C1 segment of cervical spinal cord (tissue), 14 donors: ENCODE measurements around the gene TAGAP.
A peak's percentile ranks its signal among the peaks of the same experiment; 100 is the strongest.
"Not testable (repeated sequence)": the region's sequence is repeated elsewhere in the genome, so short reads cannot be mapped to it uniquely, and the experiment has no call there.

ENCODE experiments used
- DNase-seq, 14 donors: peaks; one replicate each; lab custom pipeline; 2025; lab: John Stamatoyannopoulos, UW

The TAGAP gene

DNA sequence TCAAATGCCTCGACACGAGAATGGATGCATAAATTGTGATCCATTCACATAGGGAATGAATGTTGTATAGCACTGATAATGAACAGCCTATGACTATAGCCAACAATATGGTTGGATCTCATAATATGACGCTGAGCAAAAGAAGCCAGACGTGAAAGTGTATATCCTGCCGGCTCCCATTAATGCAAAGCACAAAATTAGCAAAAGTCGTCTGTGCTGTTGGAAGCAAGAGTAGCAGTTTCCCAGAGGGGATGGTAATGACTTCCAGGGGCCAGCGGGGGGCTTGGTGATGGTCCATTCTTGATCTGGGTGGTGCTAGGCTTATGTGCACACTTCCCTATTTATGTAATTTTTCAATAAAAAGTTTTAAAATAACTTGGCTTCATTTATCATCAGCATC lies 1.0 kb upstream of the TAGAP start:
- DNase-seq: no peak

DNA sequence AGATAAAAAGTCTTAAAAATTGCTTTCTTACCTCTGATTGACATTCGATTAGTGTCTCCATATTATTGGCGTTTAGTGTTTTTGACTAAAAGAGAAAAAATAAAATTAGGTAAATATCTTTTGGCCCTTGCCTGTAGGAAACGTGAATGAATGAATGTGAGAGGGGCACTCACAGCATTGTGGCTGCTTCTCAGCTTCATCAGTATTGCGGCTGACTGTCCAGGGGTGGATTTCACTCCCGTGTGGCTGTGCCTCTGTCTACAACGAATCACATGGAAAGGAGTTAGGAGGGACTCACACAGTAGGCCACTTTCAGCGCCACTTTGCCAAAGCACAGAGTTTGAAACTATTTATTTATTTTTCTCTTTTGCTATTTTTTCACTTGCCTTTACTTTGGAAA lies 844 bp downstream of the TAGAP start:
- no peak for DNase-seq

DNA sequence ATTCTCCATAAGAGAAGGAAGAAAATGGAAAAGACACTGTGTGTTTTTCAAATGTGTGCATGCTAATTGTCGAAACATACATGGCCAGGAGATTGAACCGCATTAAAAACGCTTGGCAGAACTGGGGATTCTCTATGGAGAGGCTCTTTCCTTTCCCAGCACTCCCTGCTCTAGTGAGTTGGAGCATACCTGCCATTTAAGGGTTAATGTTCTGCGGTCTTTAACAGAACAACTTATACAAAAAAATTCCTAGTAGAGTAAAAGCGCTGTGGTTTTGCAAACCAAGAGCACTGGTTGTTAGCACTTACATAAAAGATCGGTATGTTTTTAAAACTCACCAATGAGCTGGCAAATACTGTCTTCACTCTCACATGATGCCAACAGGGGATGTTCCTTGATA lies 1.5 kb downstream of the TAGAP start:
- no peak for DNase-seq

DNA sequence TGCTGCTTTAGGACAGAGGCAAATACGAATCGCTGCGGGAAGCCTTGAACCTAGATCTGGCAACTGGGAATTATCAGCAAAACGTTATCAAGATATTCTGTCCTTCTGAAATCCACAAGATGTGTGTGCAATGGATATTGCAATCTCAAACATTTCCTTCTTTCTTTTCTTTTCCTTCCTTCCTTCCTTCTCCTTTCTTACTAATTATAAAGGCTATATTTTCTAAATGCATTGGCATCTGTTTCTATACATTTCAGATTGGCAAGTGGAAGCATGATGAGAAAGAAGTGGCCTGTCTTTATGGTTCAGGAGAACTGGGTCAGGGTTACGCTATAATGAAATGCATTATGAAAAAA lies 2.0 kb downstream of the TAGAP start:
- no peak for DNase-seq

DNA sequence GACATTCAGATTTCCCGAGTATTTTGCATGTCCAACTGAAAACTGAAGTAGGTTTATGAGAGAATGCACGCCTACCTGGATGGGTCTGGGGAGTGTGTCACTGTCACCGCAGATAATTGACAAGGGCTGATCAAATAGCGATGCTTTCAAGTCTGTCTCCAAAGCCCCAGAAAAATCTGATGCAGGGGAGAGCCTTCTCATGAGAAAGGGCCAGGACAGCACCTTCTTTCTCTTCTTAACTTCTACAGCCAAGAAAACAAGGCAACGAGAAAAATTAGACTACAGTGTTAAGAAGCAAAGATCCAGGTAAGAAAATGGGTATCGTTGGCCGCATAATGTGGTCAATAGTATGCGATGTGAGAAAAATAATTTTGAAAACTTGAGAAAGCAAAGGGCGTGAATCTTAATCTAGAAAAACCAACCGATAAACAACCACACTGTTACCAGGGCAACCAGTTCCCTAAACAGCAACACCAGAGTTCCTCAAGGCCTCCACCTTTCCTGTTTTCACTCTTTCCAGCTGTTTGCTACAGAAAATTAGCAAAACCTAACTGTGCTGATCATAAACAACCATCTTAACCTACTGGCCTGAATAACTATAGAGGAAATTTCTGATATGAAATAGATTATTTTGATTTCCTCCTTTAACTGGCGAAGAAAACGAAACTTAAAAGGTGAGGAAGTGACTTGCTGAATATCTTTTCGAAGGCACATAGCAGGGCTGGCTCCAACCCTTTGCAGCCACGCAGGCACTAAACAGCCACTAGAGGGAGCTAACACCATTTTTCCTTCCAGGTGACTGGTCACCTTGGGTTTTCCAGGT lies 2.6 kb downstream of the TAGAP start:
- peak in 8 of 14 donors; percentile 11 to 77 (median 23) for DNase-seq

DNA sequence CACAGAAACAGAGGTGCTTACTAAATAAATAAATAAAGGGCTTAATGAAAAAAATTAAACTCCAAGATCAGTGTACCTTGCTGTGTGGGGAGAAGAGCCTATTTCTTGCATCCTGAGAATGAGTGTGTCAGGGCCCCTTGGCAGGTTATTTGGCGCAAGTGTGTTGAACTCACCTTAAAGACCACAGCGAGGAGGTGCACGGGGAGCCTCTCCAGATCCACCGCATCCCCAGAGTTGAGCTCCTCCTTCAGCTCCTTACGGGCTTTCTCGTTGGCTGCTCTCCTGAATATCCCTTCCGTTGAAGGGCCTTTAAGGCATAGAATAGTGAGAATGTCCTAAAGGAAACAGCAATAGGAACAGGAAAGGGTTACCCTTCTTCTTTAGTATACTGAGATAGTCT lies 3.6 kb downstream of the TAGAP start:
- DNase-seq: no peak

DNA sequence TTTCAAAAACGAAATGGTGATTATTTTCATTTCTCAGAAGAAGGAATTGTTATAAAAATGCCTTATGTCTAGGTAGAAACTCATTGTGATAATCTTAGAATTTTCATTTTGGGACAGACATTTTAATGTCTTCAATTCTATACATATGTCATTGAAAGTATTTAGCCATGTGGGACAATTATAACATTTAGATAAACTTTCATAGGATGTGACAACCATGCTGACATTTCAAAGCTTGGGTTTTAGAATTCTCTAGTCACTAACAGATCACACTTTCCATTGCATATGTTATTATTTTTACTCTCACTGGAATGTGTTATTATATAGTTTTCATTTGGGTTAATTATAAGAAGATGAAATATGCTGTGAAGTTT lies 4.9 kb downstream of the TAGAP start:
- DNase-seq: no peak

DNA sequence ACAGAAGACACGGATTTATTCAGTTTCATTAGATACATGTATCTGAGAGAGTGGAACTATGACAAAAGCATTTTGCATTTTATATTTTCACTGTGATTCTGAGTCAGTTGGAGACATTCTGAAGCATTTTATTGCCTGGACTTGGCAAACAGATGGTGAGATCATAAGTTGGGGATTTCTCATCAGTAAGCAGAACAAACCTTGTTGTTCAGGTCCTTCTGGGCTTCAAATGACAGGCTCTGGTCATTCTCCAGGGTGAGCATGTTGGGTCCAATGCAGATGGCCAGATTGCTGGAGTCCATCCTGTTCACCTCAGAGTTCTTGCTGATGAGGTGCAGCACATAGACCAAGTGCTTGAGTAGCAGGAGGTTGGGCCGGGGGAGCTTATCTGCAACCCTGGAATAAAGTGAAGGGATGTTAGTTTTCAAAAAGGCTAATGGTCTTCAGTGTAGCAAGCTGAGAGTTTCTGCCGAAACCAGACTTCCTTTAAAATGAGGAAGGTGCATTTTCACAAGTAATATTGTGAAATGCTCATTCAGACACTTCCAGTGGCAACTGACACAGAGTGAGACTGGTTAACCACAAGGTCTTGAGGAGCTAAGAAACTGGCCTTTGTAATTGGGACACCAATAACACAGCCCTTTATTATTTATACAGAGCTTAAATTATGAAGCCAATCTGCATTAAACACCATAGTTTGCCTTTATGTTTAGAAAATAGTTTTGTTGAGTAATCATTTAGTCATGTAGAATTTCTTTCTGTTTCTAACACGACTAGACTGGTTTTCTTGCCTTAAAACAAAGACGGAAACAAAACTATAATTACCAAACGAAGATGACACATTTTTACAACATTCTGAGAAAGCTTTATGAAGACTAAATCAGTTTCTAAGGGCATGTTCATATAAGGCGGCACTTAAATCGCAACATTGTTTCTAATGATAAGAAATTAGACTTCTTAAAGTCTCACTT lies 5.6 kb downstream of the TAGAP start:
- DNase-seq: peak in 4 of 14 donors; percentile 12 to 72 (median 19)

DNA sequence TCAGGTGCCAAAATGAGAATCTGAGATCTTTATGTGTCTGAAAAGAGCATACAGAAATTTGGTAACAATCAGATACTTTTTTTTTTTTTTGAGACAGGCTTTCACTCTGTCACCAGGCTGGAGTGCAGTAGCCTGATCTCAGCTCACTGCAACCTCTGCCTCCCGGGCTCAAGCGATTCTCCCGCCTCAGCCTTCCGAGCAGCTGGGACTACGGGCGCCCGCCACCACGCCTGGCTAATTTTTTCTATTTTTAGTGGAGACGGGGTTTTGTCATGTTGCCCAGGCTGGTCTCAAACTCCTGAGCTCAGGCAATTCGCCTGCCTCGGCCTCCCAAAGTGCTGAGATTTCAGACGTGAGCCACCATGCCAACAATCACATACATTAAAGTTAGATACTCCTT lies 6.5 kb downstream of the TAGAP start:
- DNase-seq: not testable (repeated sequence)

DNA sequence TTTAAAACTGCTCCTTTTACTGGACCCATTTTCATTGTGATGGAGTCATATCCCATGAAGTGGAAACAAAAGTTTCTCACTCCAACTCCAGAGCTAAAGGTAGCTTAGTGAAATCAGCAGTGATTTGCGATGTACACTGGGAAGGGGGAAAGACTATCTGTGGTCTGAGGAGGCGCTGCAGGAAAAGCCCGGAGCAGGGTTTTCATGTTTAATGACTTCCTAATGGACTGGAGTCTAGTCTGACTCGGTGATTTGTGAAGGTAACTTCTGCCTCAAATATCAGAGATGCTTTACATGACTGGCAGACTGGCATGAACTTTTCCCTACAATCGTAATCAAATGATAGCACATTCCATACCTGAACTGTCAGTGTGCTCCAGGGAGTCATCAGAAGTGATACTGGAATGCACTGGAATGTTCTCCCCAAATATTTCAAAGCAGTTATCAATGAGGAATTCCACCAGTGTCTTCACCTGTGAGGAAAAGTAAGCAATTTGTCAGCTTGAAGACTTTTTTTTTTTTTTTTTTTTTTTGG lies 7.0 kb downstream of the TAGAP start:
- no peak for DNase-seq

DNA sequence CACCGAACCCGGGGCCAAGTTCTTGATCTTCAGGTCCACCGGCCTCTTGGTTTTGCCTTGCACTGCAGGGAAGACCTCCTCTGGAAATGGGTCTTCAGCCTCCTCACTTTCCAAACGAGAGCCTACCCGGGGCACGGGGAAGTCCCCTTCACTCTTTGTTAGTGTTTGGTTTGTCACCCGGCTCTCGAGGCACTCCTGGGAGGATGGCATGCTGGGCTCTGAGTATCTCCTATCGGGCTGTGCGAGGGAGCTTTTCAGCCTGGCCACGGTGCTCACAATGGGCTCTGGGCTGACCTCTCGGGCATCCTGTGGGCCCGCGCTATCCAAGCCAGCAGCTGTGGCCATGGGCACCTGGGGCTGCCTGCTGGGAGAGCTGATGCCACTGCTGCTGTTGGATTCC lies 8.1 kb downstream of the TAGAP start:
- DNase-seq: no peak

DNA sequence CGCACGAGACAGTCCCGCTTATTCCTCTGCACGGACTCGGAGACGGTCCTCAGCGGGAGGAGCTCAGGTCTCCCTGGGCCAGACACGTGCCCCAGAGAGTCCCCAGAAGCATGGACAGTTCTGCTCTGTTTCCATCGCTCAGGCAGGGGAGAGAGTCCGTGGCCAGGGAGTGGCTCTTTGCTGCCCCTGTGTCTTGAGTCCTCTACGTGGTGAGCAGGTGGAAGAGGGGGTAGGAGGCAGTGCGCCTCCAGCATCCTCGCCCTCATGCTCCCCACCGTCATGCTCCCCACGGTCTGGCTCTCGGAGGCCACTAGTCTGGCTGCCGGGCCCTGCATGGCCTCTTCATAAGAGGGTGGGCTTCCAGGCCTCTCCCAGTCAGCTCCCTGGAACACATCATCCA lies 8.9 kb downstream of the TAGAP start:
- DNase-seq: no peak

DNA sequence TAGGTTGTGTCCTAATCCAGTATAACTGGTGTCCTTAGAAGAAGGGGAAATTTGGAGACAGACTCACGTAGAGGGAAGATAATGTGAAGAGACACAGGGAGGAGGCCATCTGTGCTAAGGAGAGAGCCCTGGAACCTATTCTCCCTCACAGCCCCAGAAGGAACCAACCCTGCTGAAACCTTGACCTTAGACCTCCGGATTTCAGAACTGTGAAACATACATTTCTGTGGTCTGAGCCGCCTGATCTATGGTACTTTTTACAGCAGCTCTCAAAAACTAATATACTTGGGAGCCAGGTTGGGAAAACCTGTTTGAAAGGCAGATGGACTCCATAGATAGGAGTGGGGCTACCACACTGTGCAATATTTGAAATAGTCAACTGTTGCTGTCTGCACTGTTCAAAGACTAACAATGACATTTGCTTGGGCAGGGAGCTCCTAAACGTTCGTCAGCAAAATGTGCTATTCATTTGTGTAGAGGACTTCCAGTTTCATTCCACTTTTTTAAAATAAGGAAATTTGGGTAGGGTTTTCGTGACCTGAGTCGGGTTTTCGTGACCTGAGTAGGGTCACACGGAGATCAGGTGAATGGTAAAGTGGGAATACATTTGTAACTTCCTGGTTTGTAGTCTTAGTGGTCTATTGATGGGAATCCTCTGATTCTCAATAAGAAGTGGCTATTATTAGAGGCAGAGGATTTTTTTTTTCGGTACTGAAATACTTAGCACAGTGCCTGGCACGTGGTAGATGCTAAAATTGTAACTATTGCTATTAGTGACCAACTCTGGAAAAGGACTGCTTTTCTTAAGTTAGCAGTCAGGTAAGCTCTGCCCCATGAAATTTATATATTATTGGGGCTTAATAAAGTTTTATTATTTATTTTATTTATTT lies 11.4 kb downstream of the TAGAP start:
- DNase-seq: no peak

DNA sequence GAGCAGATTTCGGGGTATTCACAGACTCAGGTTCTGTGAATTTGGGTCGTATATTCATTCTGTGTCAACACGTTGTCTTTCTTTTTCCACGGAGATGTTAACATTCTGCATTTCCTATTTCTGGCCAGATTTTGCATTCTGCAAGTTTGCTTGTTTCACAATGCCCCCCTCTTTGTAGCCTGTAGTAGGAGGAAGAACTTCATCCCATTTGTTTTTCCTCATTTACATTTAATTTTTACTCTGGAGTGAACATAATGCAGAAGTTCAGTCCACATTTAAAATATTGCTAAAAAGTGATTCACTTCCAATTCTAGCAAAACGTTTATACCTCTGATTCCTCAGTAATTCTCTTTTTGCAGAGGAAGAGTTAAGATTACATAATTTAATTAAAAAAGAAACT lies 12.9 kb downstream of the TAGAP start:
- DNase-seq: no peak

DNA sequence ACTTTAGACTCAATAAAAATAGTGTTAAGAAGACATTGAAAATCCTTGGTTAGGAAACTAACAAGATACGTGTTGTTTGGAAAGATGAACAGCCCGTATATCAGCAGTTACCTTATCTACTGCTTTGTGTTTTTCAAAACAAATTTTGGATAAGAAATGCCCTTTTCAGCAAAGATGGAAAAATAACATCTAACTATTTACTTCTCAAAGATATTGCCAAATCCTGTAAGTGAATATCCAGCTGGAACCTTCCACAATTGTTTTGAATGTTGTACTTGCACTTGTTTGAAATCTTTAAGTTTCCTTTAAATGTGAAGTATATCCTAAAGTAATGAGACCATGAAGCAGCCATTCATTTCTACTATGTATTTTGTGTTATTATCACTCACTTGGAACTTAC lies 14.6 kb downstream of the TAGAP start:
- no peak for DNase-seq

DNA sequence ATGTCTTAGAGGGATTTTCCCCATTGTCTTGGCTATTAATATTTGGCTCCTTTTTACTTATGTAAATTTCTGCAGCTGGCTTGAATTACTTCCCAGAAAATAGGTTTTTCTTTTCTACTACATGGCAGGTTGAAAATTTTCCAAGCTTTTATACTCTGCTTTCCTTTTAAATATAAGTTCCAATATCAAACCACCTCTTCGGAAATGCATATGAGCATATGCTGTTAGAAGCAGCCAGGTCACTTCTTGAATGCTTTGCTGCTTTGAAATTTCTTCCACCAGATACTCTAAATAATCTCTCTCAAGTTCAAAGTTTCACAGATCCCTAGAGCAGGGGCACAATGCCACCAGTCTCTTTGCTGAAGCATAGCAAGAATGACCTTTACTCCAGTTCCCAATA lies 19.6 kb downstream of the TAGAP start:
- DNase-seq: not testable (repeated sequence)

DNA sequence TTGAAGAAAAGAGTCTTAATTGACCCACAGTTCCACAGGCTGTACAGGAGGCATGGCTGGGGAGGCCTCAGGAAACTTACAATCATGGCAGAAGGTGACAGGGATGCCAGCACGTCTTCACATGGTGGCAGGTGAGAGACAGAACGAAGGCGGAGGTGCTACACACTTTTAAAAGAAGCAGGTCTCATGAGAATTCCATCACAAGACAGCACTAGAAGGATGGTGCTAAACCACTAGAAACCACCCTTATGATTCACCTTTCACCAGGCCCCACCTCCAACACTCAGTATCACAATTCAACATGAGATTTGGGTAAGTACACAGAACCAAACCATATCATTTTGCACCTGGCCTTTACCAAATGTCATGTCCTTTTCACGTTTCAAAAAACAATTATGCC lies 20.9 kb downstream of the TAGAP start:
- DNase-seq: no peak

DNA sequence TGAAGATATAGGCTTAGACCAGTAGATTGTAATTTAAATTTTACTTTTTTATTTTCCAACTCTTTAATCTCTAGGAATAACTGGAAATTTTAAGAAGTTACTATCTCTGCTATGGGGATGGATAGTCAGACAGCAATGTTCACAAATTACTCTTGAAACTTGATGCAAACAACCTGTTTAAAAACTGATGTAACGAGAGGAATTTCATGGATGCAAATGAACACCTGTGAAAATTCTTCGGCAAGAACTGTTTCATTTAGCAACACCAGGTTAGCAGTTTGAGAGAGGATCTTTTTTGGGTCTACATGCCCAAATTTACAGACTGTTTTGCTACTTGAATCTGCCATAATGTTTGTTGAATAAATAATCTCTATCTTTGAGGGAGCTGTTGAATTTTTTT lies 24.8 kb downstream of the TAGAP start:
- DNase-seq: no peak

DNA sequence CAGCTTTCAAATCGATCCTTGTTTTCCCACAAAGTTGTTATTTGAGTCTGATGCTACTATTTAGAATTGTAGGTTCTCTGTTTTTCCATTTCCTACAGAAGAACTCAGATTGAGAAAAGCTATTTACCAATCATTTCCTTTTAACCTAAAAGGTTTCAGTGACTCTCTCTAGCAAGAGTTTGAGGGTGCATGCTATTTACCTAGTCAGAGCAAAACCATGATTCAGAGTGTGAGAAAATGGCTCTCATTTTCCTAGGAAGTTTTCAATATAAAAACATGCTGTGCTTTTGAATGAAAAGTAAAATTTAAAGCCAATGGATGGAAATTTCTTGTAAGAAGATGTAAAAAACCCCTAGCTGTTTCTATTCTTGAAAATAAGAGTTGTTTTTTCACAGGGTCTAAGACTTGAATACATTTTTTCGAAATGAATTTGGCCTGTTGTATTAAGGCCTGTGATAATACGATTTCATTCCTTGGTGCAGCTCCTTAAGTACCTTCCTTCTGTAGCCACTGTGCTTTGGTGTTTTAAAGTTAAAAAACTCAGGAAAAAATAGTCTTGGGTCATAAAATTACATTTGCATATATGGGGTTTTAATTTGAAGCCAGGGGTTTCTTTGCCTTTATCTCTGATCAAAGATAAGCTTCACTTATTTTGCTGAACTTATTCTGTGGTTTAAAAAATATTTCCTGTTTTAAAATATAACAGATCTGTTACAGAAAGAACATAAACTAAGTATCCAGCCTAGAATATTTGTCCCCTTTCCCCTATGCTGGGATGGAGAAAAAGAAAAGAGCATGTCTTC lies 26.8 kb downstream of the TAGAP start:
- no peak for DNase-seq

DNA sequence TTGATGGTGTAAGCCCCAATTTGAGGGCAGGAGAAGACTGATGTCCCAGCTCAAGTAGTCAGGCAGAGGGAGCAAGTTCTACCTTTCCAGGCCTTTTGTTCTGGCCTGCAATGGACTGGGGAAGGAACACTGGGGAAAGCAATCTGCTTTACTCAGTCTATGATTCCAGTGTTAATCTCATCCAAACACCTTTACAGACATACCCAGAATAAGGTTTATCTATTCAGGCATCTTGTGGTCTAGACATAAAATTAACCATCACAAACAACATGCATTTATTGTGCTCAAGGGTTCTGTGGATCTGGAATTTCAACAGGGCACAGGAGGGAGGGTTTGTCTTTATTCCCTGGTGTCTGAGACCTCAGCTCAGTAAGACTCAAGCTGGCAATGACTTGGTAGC lies 30.4 kb downstream of the TAGAP start:
- no peak for DNase-seq

DNA sequence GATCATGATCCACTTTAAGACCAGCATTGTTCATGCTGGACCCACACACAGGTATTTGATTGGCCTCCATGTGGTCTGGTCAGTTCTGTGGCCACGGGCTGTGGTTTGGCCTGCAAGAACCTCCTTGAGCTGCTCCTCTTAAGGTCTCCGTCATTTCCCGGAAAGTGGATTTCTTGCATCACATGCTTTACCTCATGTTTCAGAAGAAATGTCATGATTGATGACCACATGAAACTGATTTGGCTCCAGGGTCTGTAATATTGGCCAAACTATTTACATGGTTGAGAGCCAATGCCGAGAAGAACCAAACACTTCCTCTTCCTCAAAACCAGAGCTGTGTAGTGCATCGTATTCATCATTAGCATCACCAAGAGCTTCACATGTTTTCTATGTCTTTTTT lies 31.6 kb downstream of the TAGAP start:
- DNase-seq: no peak
